Measurements from ENCODE around the gene ZNF768. TPM values are rescaled to one million over a fixed set of nuclear protein-coding genes. Genes with fewer than 3 reads are reported as not detected.
A peak's percentile ranks its signal among the peaks of the same experiment; 100 is the strongest.
"Not testable (repeated sequence)": the region's sequence is repeated elsewhere in the genome, so short reads cannot be mapped to it uniquely, and the experiment has no call there.

The ZNF768 gene
- total and polyA plus RNA-seq, 2 donors = 17.7 to 50.6 TPM

- Histone ChIP-seq H3K4me3 (ENCODE audit: low read depth, low read length) (no peak overlapping the region), H3K36me3 (ENCODE audit: insufficient read depth) (no peaks in the 10 kb centered on the region), H3K4me1 (ENCODE audit: insufficient read depth) (no peaks in the 10 kb centered on the region), H3K27ac (ENCODE audit: low read depth) (no peak overlapping the region)
- DNase-seq (ENCODE audit: extremely low spot score) = no peak
- WGBS = 43% methylated on average over 6 of the region's 6 CpGs
These were observed 34.5 kb downstream of the ZNF768 start for GRCh38 chr16:30491744-30492308.

- Histone ChIP-seq H3K4me1 (ENCODE audit: insufficient read depth) (no peaks in the 10 kb centered on the region), H3K36me3 (ENCODE audit: insufficient read depth) (no peaks in the 10 kb centered on the region), H3K27ac (ENCODE audit: low read depth) (no peak overlapping the region), H3K4me3 (ENCODE audit: low read depth, low read length) (no peak overlapping the region)
- DNase-seq (ENCODE audit: extremely low spot score) = no peak
- WGBS = 84% methylated on average over 4 of the region's 4 CpGs
These were observed 35.1 kb downstream of the ZNF768 start for GRCh38 chr16:30491229-30491628.

- DNase-seq (ENCODE audit: extremely low spot score) = no peak
- Histone ChIP-seq H3K4me1 (ENCODE audit: insufficient read depth) (no peaks in the 10 kb centered on the region), H3K27ac (ENCODE audit: low read depth) (no peak overlapping the region), H3K4me3 (ENCODE audit: low read depth, low read length) (no peak overlapping the region), H3K36me3 (ENCODE audit: insufficient read depth) (no peaks in the 10 kb centered on the region)
- 70% methylated on average over 6 of the region's 6 CpGs for WGBS
These were observed 36.2 kb downstream of the ZNF768 start for GRCh38 chr16:30490210-30490609.

- no peaks in the 10 kb centered on the region for H3K4me1 ChIP-seq (ENCODE audit: insufficient read depth)
- no peaks in the 10 kb centered on the region for H3K36me3 ChIP-seq (ENCODE audit: insufficient read depth)
- no peak overlapping the region for H3K27ac ChIP-seq (ENCODE audit: low read depth)
- DNase-seq (ENCODE audit: extremely low spot score) = no peak
- H3K4me3 ChIP-seq (ENCODE audit: low read depth, low read length) = no peak overlapping the region
- 54% methylated on average over 11 of the region's 11 CpGs for WGBS
These were observed 37.4 kb downstream of the ZNF768 start for GRCh38 chr16:30488764-30489605.

GRCh38 chr16:30485818-30486436 lies 40.4 kb downstream of the ZNF768 start:
- 89% methylated on average over 7 of the region's 7 CpGs for WGBS
- Histone ChIP-seq H3K27ac (ENCODE audit: low read depth) (no peak overlapping the region), H3K36me3 (ENCODE audit: insufficient read depth) (no peaks in the 10 kb centered on the region), H3K4me1 (ENCODE audit: insufficient read depth) (no peaks in the 10 kb centered on the region), H3K4me3 (ENCODE audit: low read depth, low read length) (no peak overlapping the region)
- DNase-seq (ENCODE audit: extremely low spot score) = no peak

GRCh38 chr16:30484887-30485286 lies 41.5 kb downstream of the ZNF768 start:
- DNase-seq (ENCODE audit: extremely low spot score) = no peak
- H3K27ac ChIP-seq (ENCODE audit: low read depth) = no peak overlapping the region
- H3K4me3 ChIP-seq (ENCODE audit: low read depth, low read length) = no peak overlapping the region
- H3K4me1 ChIP-seq (ENCODE audit: insufficient read depth) = no peaks in the 10 kb centered on the region
- H3K36me3 ChIP-seq (ENCODE audit: insufficient read depth) = no peaks in the 10 kb centered on the region

- Histone ChIP-seq H3K4me3 (ENCODE audit: low read depth, low read length) (no peak overlapping the region), H3K4me1 (ENCODE audit: insufficient read depth) (no peaks in the 10 kb centered on the region), H3K36me3 (ENCODE audit: insufficient read depth) (no peaks in the 10 kb centered on the region), H3K27ac (ENCODE audit: low read depth) (no peak overlapping the region)
- DNase-seq (ENCODE audit: extremely low spot score) = no peak
- WGBS = 87% methylated on average over 3 of the region's 3 CpGs
These were observed 44.0 kb downstream of the ZNF768 start for GRCh38 chr16:30482366-30482765.

GRCh38 chr16:30481381-30481780 lies 45.0 kb downstream of the ZNF768 start:
- DNase-seq (ENCODE audit: extremely low spot score) = no peak
- Histone ChIP-seq H3K36me3 (ENCODE audit: insufficient read depth) (no peaks in the 10 kb centered on the region), H3K4me3 (ENCODE audit: low read depth, low read length) (no peak overlapping the region), H3K4me1 (ENCODE audit: insufficient read depth) (no peaks in the 10 kb centered on the region), H3K27ac (ENCODE audit: low read depth) (no peak overlapping the region)
- WGBS = 75% methylated on average over 5 of the region's 5 CpGs

GRCh38 chr16:30478766-30479478 lies 47.4 kb downstream of the ZNF768 start:
- DNase-seq (ENCODE audit: extremely low spot score) = no peak
- WGBS = 88% methylated on average over 12 of the region's 12 CpGs

GRCh38 chr16:30477773-30478172 lies 48.6 kb downstream of the ZNF768 start:
- H3K36me3 ChIP-seq (ENCODE audit: insufficient read depth); DNase-seq (ENCODE audit: extremely low spot score); H3K4me3 ChIP-seq (ENCODE audit: low read depth, low read length); H3K4me1 ChIP-seq (ENCODE audit: insufficient read depth); H3K27ac ChIP-seq (ENCODE audit: low read depth): not testable (repeated sequence)
- WGBS = 79% methylated on average over 3 of the region's 3 CpGs

More at GRCh38 chr16:30478766-30479478, 47.4 kb downstream of the ZNF768 start:
- Histone ChIP-seq H3K4me1 (ENCODE audit: insufficient read depth) (no peaks in the 10 kb centered on the region), H3K27ac (ENCODE audit: low read depth) (no peak overlapping the region), H3K36me3 (ENCODE audit: insufficient read depth) (no peaks in the 10 kb centered on the region), H3K4me3 (ENCODE audit: low read depth, low read length) (no peak overlapping the region)

GRCh38 chr16:30476991-30477390 lies 49.4 kb downstream of the ZNF768 start:
- Histone ChIP-seq H3K36me3 (ENCODE audit: insufficient read depth) (no peaks in the 10 kb centered on the region), H3K27ac (ENCODE audit: low read depth) (no peak overlapping the region)
- WGBS = 50% methylated on average over 3 of the region's 3 CpGs

GRCh38 chr16:30474684-30475083 lies 51.7 kb downstream of the ZNF768 start:
- H3K4me3 ChIP-seq (ENCODE audit: low read depth, low read length) = no peak overlapping the region
- DNase-seq (ENCODE audit: extremely low spot score) = no peak
- 79% methylated on average over 7 of the region's 7 CpGs for WGBS
- no peak overlapping the region for H3K27ac ChIP-seq (ENCODE audit: low read depth)
- H3K4me1 ChIP-seq (ENCODE audit: insufficient read depth) = no peaks in the 10 kb centered on the region
- H3K36me3 ChIP-seq (ENCODE audit: insufficient read depth) = no peaks in the 10 kb centered on the region

More at GRCh38 chr16:30476991-30477390, 49.4 kb downstream of the ZNF768 start:
- H3K4me1 ChIP-seq (ENCODE audit: insufficient read depth) = no peaks in the 10 kb centered on the region
- no peak overlapping the region for H3K4me3 ChIP-seq (ENCODE audit: low read depth, low read length)
- DNase-seq (ENCODE audit: extremely low spot score) = no peak

GRCh38 chr16:30474074-30474452 lies 52.3 kb downstream of the ZNF768 start:
- no peak overlapping the region for H3K27ac ChIP-seq (ENCODE audit: low read depth)
- 20% methylated on average over 35 of the region's 35 CpGs for WGBS
- H3K4me1 ChIP-seq (ENCODE audit: insufficient read depth) = no peaks in the 10 kb centered on the region
- H3K36me3 ChIP-seq (ENCODE audit: insufficient read depth) = no peaks in the 10 kb centered on the region
- no peak for DNase-seq (ENCODE audit: extremely low spot score)
- peak overlapping the region; percentile 16 for H3K4me3 ChIP-seq (ENCODE audit: low read depth, low read length)

Measured in urinary bladder (tissue), 4 donors.